ENCODE data around the gene CMTM2.

CMTM2 gene

GRCh38 chr16:66637806-66638205 lies 58.5 kb downstream of the CMTM2 start:
- DNase-seq = no peak

All from NCI-H1417 (cell line).